K562 (cell line): ENCODE data around the gene PAQR4. TPM values are rescaled to one million over a fixed set of nuclear protein-coding genes. Genes with fewer than 3 reads are reported as not detected.
A peak's percentile ranks its signal among the peaks of the same experiment; 100 is the strongest.

ENCODE experiments used
- ARID1B ChIP-seq: fragments of 450-650 bp; IDR thresholded peaks from 2 replicates; pipeline ENCODE4 v1.6.1; 2016; ENCODE audit warnings: antibody characterized with exemption, mild to moderate bottlenecking, inconsistent platforms
- ATF1 ChIP-seq, 2 experiments: fragments of 450-650 bp in 1 of 2; IDR thresholded peaks; 2 replicates each; pipeline ENCODE4 v1.6.1; 2016; ENCODE audit warnings: missing compliant biosample characterization in 1 of 2, missing genetic modification characterization in 1 of 2
- ATF7 ChIP-seq: fragments of 450-650 bp; IDR thresholded peaks from 2 replicates; pipeline ENCODE4 v1.7.1; 2014; ENCODE audit warnings: mild to moderate bottlenecking, moderate library complexity
- CBX3 ChIP-seq, 2 experiments: IDR thresholded peaks; 1 replicate in 1 of 2; 2 replicates in 1 of 2; pipeline ENCODE4 v1.6.1; 2012; ENCODE audit warnings: inconsistent platforms in 2 of 2, low read length in 2 of 2, borderline replicate concordance in 1 of 2, control low read depth in 1 of 2
- CC2D1A ChIP-seq: fragments of 450-650 bp; IDR thresholded peaks from 2 replicates; pipeline ENCODE4 v1.6.1; 2017; ENCODE audit warnings: mild to moderate bottlenecking
- DDX20 ChIP-seq: fragments of 450-650 bp; IDR thresholded peaks from 2 replicates; pipeline ENCODE4 v1.6.1; 2016; ENCODE audit warnings: missing genetic modification characterization, low read depth, mild to moderate bottlenecking, missing compliant biosample characterization, moderate library complexity
- EHMT2 ChIP-seq: fragments of 450-650 bp; IDR thresholded peaks from 2 replicates; pipeline ENCODE4 v1.6.1; 2018; ENCODE audit warnings: antibody characterized with exemption
- ETV5 ChIP-seq: sonication (generic); formaldehyde crosslinking; IDR thresholded peaks from 2 replicates; pipeline ENCODE4 v1.4.0; 2020; ENCODE audit warnings: low read depth, mild to moderate bottlenecking, missing genetic modification reagents
- FOXK1 ChIP-seq: sonication (generic); formaldehyde crosslinking; IDR thresholded peaks from 2 replicates; pipeline ENCODE4 v1.8.0; 2022; ENCODE audit warnings: missing genetic modification reagents, mild to moderate bottlenecking, borderline replicate concordance
- HDAC2 ChIP-seq: fragments of 450-650 bp; IDR thresholded peaks from 2 replicates; pipeline ENCODE4 v1.6.1; 2016; ENCODE audit warnings: mild to moderate bottlenecking
- L3MBTL2 ChIP-seq: fragments of 450-650 bp; IDR thresholded peaks from 2 replicates; pipeline ENCODE4 v1.6.1; 2016; ENCODE audit warnings: mild to moderate bottlenecking, moderate library complexity
- LARP7 ChIP-seq: fragments of 450-650 bp; IDR thresholded peaks from 2 replicates; pipeline ENCODE4 v1.6.1; 2016
- MEF2D ChIP-seq: conservative IDR thresholded peaks from 2 replicates; pipeline ENCODE4 v1.6.1; 2016; ENCODE audit warnings: low read depth, missing genetic modification characterization, missing compliant biosample characterization
- NR2F6 ChIP-seq: fragments of 450-650 bp; formaldehyde crosslinking; IDR thresholded peaks from 2 replicates; pipeline ENCODE4 v1.4.0; 2020; ENCODE audit warnings: mild to moderate bottlenecking
- PCBP1 ChIP-seq: fragments of 200-400 bp; formaldehyde crosslinking; IDR thresholded peaks from 2 replicates; pipeline ENCODE4 v1.6.1; 2018; ENCODE audit warnings: mild to moderate bottlenecking, low read depth, low read length; ENCODE audit not compliant: poor library complexity, severe bottlenecking
- RUNX1 ChIP-seq: sonication (generic); IDR thresholded peaks from 2 replicates; pipeline ENCODE4 v1.6.1; 2016; ENCODE audit warnings: antibody characterized with exemption, low read depth
- SRSF3 ChIP-seq: fragments of 200-400 bp; formaldehyde crosslinking; IDR thresholded peaks from 2 replicates; pipeline ENCODE4 v1.6.1; 2016; ENCODE audit warnings: mild to moderate bottlenecking, low read length, moderate library complexity; ENCODE audit not compliant: insufficient read depth
- ZNF696 ChIP-seq: fragments of 250-450 bp; sonication (Bioruptor Pico); conservative IDR thresholded peaks from 2 replicates; pipeline ENCODE4 v1.4.0; 2020; ENCODE audit warnings: mild to moderate bottlenecking, moderate library complexity
- polyA plus RNA-seq, 8 experiments: library from polyadenylated mRNA; depleted of rRNA in 4 of 8; stranded (reverse) in 5 of 8; unstranded in 3 of 8; fragments of >200 nt; fragmentation: Nextera tagmentation in 2 of 8; fragmentation: Illumina TruSeq in 1 of 8; extraction: Ambion mirVana in 2 of 8; extraction: Trizol in 1 of 8; gene quantifications; 2 replicates each; pipeline versions ENCODE4 v1.2.1 to v1.2.3, GENCODE V29; 2011 to 2014; ENCODE audit warnings: inconsistent platforms in 1 of 8, missing spikeins in 1 of 8
- total RNA-seq, 7 experiments: library from RNA; depleted of rRNA in 6 of 7; stranded (reverse); fragments of >200 nt in 6 of 7; fragmentation: Illumina TruSeq in 2 of 7; extraction: Trizol in 2 of 7; gene quantifications; 2 replicates each; pipeline versions ENCODE4 v1.2.1 to v1.2.3, GENCODE V29; 2011 to 2021; ENCODE audit warnings: low replicate concordance in 1 of 7
- TF ChIP-seq, protein P1 (sequence below): fragments of 450-650 bp; formaldehyde crosslinking; IDR thresholded peaks from 2 replicates; pipeline ENCODE4 v1.4.0; 2020; ENCODE audit warnings: mild to moderate bottlenecking, mixed read lengths
- TF ChIP-seq, protein P2 (sequence below): sonication (generic); formaldehyde crosslinking; IDR thresholded peaks from 2 replicates; pipeline ENCODE4 v1.8.0; 2023; ENCODE audit warnings: mild to moderate bottlenecking, missing genetic modification reagents
- TF ChIP-seq, protein P3 (sequence below): IDR thresholded peaks from 3 replicates; pipeline ENCODE4 v1.6.1; 2011; ENCODE audit warnings: borderline replicate concordance, mild to moderate bottlenecking; ENCODE audit not compliant: insufficient read length, insufficient read depth
- TF ChIP-seq, protein P4 (sequence below): sonication (generic); formaldehyde crosslinking; IDR thresholded peaks from 2 replicates; pipeline ENCODE4 v1.8.0; 2022; ENCODE audit warnings: mild to moderate bottlenecking, missing genetic modification reagents, borderline replicate concordance

PAQR4 gene
- total and polyA plus RNA-seq, 9 of the 15 experiments (the other 6 are each of a cell fraction or from before 2014, with no cell fraction given), result 0.62 to 40.4 (median 19.5) TPM

DNA sequence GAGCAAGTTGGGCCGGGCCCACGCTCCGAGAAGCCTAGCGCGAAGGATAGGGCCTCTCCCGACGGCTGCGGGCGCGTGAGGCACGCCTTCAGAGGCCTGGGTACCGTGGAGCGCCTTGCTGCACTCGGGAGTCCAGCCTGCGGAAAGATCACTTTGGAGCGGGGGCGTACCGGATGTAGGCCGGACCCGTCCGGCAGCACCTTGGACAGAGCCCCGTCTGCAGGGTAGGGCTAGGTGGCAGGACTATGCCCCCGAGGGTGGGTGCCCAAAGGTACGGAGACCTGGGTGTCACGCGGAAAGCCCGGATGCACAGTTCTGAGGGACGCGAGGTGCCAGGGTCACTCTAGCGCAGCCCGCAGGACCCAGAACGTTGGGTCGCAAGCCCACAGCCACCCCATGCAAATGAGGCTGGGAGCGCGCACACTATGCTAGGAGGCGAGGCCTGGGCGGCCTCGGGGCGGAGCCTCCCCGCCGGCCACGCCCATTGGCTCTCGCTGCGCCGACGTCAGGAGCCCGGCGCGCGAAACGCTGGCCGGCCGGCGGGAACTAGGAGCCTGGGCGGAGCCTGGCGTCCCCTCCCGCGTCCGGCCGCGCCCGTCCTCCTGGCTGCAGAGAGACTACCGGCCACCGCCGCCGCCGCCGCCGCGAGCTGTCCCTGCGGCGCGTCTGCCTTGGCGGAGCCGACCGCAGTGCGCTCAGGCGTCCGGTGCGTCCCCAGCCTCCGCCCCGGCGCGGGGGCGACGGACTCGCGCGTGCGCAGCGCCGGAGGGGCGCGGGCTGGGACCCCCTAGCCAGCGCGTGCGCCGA is at the start of gene PAQR4 (continued):
- TF ChIP-seq RUNX1 (no peak), EHMT2 (peak; percentile 99), ATF1 (CRISPR knock-in tag; IDR thresholded peaks at IDR 0.05) (no peak; the same call in 1 of the 2 replicates), ATF1 (tag; IDR thresholded peaks at IDR 0.05) (peak; percentile 91), ETV5 (peak; percentile 99), NR2F6 (CRISPR knock-in tag) (no peak), DDX20 (no peak), FOXK1 (CRISPR knock-in tag) (peak; percentile 97), CBX3 (IDR thresholded peaks at IDR 0.05; ENCODE audit: borderline replicate concordance in 1 of 2, low read length in 2 of 2) (0 out of 3 replicates have a peak, but pooled peaks of 1 of the 2 experiments have one; percentile 74), LARP7 (no peak), SRSF3 (no peak), HDAC2 (peak; percentile 99), ATF7 (peak; percentile 76), ZNF696 (no peak), PCBP1 (peak; percentile 24), L3MBTL2 (peak; percentile 66), ARID1B (0 out of 2 replicates have a peak, but pooled peaks have one; percentile 13), MEF2D (no peak), CC2D1A (peak; percentile 86; the same call in 1 of the 2 replicates)
- TF ChIP-seq, protein P1, sequence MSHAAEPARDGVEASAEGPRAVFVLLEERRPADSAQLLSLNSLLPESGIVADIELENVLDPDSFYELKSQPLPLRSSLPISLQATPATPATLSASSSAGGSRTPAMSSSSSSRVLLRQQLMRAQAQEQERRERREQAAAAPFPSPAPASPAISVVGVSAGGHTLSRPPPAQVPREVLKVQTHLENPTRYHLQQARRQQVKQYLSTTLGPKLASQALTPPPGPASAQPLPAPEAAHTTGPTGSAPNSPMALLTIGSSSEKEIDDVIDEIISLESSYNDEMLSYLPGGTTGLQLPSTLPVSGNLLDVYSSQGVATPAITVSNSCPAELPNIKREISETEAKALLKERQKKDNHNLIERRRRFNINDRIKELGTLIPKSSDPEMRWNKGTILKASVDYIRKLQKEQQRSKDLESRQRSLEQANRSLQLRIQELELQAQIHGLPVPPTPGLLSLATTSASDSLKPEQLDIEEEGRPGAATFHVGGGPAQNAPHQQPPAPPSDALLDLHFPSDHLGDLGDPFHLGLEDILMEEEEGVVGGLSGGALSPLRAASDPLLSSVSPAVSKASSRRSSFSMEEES (CRISPR knock-in tag), result no peak
- TF ChIP-seq, protein P2, sequence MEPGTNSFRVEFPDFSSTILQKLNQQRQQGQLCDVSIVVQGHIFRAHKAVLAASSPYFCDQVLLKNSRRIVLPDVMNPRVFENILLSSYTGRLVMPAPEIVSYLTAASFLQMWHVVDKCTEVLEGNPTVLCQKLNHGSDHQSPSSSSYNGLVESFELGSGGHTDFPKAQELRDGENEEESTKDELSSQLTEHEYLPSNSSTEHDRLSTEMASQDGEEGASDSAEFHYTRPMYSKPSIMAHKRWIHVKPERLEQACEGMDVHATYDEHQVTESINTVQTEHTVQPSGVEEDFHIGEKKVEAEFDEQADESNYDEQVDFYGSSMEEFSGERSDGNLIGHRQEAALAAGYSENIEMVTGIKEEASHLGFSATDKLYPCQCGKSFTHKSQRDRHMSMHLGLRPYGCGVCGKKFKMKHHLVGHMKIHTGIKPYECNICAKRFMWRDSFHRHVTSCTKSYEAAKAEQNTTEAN (CRISPR knock-in tag), result peak; percentile 16; the same call in 1 of the 2 replicates
- TF ChIP-seq, protein P3, sequence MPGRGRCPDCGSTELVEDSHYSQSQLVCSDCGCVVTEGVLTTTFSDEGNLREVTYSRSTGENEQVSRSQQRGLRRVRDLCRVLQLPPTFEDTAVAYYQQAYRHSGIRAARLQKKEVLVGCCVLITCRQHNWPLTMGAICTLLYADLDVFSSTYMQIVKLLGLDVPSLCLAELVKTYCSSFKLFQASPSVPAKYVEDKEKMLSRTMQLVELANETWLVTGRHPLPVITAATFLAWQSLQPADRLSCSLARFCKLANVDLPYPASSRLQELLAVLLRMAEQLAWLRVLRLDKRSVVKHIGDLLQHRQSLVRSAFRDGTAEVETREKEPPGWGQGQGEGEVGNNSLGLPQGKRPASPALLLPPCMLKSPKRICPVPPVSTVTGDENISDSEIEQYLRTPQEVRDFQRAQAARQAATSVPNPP, result no peak
- TF ChIP-seq, protein P4, sequence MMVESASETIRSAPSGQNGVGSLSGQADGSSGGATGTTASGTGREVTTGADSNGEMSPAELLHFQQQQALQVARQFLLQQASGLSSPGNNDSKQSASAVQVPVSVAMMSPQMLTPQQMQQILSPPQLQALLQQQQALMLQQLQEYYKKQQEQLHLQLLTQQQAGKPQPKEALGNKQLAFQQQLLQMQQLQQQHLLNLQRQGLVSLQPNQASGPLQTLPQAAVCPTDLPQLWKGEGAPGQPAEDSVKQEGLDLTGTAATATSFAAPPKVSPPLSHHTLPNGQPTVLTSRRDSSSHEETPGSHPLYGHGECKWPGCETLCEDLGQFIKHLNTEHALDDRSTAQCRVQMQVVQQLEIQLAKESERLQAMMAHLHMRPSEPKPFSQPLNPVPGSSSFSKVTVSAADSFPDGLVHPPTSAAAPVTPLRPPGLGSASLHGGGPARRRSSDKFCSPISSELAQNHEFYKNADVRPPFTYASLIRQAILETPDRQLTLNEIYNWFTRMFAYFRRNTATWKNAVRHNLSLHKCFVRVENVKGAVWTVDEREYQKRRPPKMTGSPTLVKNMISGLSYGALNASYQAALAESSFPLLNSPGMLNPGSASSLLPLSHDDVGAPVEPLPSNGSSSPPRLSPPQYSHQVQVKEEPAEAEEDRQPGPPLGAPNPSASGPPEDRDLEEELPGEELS (CRISPR knock-in tag), result peak; percentile 56; the same call in 1 of the 2 replicates
